HEK293 (cell line): ENCODE results near the gene CCDC136.

Experiments used
- MYNN ChIP-seq: fragments of 450-650 bp; formaldehyde crosslinking; IDR thresholded peaks from 2 replicates; pipeline ENCODE4 v1.5.1; 2016; ENCODE audit warnings: missing biosample characterization, missing genetic modification characterization, borderline replicate concordance
- SP2 ChIP-seq: fragments of 450-650 bp; formaldehyde crosslinking; IDR thresholded peaks from 2 replicates; pipeline ENCODE4 v1.5.1; 2016; ENCODE audit warnings: missing biosample characterization, missing genetic modification characterization
- SP3 ChIP-seq: fragments of 450-650 bp; formaldehyde crosslinking; IDR thresholded peaks from 2 replicates; pipeline ENCODE4 v1.5.1; 2016; ENCODE audit warnings: missing biosample characterization, missing genetic modification characterization
- YY1 ChIP-seq: fragments of 450-650 bp; formaldehyde crosslinking; IDR thresholded peaks from 2 replicates; pipeline ENCODE4 v1.5.1; 2018; ENCODE audit warnings: missing biosample characterization, missing genetic modification characterization
- ZBTB1 ChIP-seq: fragments of 450-650 bp; formaldehyde crosslinking; IDR thresholded peaks from 2 replicates; pipeline ENCODE4 v1.5.1; 2016; ENCODE audit warnings: missing biosample characterization, missing genetic modification characterization
- ZBTB8A ChIP-seq: fragments of 450-650 bp; formaldehyde crosslinking; IDR thresholded peaks from 2 replicates; pipeline ENCODE4 v1.5.1; 2016; ENCODE audit warnings: missing biosample characterization, missing genetic modification characterization
- ZFP37 ChIP-seq: fragments of 450-650 bp; formaldehyde crosslinking; IDR thresholded peaks from 2 replicates; pipeline ENCODE4 v1.5.1; 2016; ENCODE audit warnings: missing biosample characterization, missing genetic modification characterization
- ZNF121 ChIP-seq: fragments of 450-650 bp; formaldehyde crosslinking; IDR thresholded peaks from 2 replicates; pipeline ENCODE4 v1.5.1; 2016; ENCODE audit warnings: missing biosample characterization, missing genetic modification characterization
- ZNF146 ChIP-seq: fragments of 450-650 bp; formaldehyde crosslinking; IDR thresholded peaks from 2 replicates; pipeline ENCODE4 v1.5.1; 2016; ENCODE audit warnings: missing biosample characterization, missing genetic modification characterization
- ZNF174 ChIP-seq: fragments of 450-650 bp; formaldehyde crosslinking; IDR thresholded peaks from 2 replicates; pipeline ENCODE4 v1.5.0; 2017; ENCODE audit warnings: missing biosample characterization, mild to moderate bottlenecking, missing genetic modification characterization
- ZNF184 ChIP-seq: fragments of 450-650 bp; IDR thresholded peaks from 2 replicates; pipeline ENCODE4 v1.5.1; 2018; ENCODE audit warnings: missing biosample characterization, mild to moderate bottlenecking, missing genetic modification characterization
- ZNF335 ChIP-seq: fragments of 450-650 bp; formaldehyde crosslinking; conservative IDR thresholded peaks from 2 replicates; pipeline ENCODE4 v1.5.1; 2016; ENCODE audit warnings: missing biosample characterization, missing genetic modification characterization
- ZNF366 ChIP-seq: fragments of 450-650 bp; formaldehyde crosslinking; conservative IDR thresholded peaks from 2 replicates; pipeline ENCODE4 v1.5.1; 2016; ENCODE audit warnings: missing biosample characterization, missing genetic modification characterization
- ZNF391 ChIP-seq: fragments of 450-650 bp; formaldehyde crosslinking; IDR thresholded peaks from 2 replicates; pipeline ENCODE4 v1.5.1; 2016; ENCODE audit warnings: low read depth, missing biosample characterization, missing genetic modification characterization, borderline replicate concordance
- ZNF555 ChIP-seq: fragments of 450-650 bp; formaldehyde crosslinking; conservative IDR thresholded peaks from 2 replicates; pipeline ENCODE4 v1.5.1; 2017; ENCODE audit warnings: missing biosample characterization, mild to moderate bottlenecking, missing genetic modification characterization, inconsistent platforms
- ZNF600 ChIP-seq: fragments of 450-650 bp; formaldehyde crosslinking; IDR thresholded peaks from 2 replicates; pipeline ENCODE4 v1.5.1; 2016; ENCODE audit warnings: missing biosample characterization, missing genetic modification characterization
- ZNF660 ChIP-seq: fragments of 450-650 bp; IDR thresholded peaks from 2 replicates; pipeline ENCODE4 v1.5.1; 2018; ENCODE audit warnings: missing biosample characterization, mild to moderate bottlenecking, missing genetic modification characterization
- ZNF776 ChIP-seq: fragments of 450-650 bp; formaldehyde crosslinking; IDR thresholded peaks from 2 replicates; pipeline ENCODE4 v1.5.0; 2017; ENCODE audit warnings: missing biosample characterization, missing genetic modification characterization, borderline replicate concordance
- ZSCAN23 ChIP-seq: fragments of 450-650 bp; formaldehyde crosslinking; IDR thresholded peaks from 2 replicates; pipeline ENCODE4 v1.5.1; 2016; ENCODE audit warnings: missing biosample characterization, missing genetic modification characterization
- TF ChIP-seq, protein P1 (sequence below): fragments of 450-650 bp; formaldehyde crosslinking; IDR thresholded peaks from 2 replicates; pipeline ENCODE4 v1.5.1; 2016; ENCODE audit warnings: missing biosample characterization, missing genetic modification characterization
- TF ChIP-seq, protein P2 (sequence below): fragments of 450-650 bp; formaldehyde crosslinking; IDR thresholded peaks from 2 replicates; pipeline ENCODE4 v1.5.1; 2016; ENCODE audit warnings: missing biosample characterization, missing genetic modification characterization
- TF ChIP-seq, protein P3 (sequence below): fragments of 450-650 bp; formaldehyde crosslinking; IDR thresholded peaks from 2 replicates; pipeline ENCODE4 v1.5.1; 2016; ENCODE audit warnings: missing biosample characterization, missing genetic modification characterization
- TF ChIP-seq, protein P4 (sequence below): fragments of 450-650 bp; formaldehyde crosslinking; IDR thresholded peaks from 2 replicates; pipeline ENCODE4 v1.5.1; 2016; ENCODE audit warnings: missing biosample characterization, missing genetic modification characterization
- TF ChIP-seq, protein P5 (sequence below): fragments of 450-650 bp; formaldehyde crosslinking; IDR thresholded peaks from 2 replicates; pipeline ENCODE4 v1.5.1; 2016; ENCODE audit warnings: missing biosample characterization, missing genetic modification characterization
- TF ChIP-seq, protein P6 (sequence below): fragments of 450-650 bp; formaldehyde crosslinking; IDR thresholded peaks from 2 replicates; pipeline ENCODE4 v1.5.1; 2016; ENCODE audit warnings: missing biosample characterization, missing genetic modification characterization, borderline replicate concordance
- TF ChIP-seq, protein P7 (sequence below): fragments of 450-650 bp; formaldehyde crosslinking; IDR thresholded peaks from 2 replicates; pipeline ENCODE4 v1.5.1; 2016; ENCODE audit warnings: missing biosample characterization, missing genetic modification characterization

The CCDC136 gene

DNA sequence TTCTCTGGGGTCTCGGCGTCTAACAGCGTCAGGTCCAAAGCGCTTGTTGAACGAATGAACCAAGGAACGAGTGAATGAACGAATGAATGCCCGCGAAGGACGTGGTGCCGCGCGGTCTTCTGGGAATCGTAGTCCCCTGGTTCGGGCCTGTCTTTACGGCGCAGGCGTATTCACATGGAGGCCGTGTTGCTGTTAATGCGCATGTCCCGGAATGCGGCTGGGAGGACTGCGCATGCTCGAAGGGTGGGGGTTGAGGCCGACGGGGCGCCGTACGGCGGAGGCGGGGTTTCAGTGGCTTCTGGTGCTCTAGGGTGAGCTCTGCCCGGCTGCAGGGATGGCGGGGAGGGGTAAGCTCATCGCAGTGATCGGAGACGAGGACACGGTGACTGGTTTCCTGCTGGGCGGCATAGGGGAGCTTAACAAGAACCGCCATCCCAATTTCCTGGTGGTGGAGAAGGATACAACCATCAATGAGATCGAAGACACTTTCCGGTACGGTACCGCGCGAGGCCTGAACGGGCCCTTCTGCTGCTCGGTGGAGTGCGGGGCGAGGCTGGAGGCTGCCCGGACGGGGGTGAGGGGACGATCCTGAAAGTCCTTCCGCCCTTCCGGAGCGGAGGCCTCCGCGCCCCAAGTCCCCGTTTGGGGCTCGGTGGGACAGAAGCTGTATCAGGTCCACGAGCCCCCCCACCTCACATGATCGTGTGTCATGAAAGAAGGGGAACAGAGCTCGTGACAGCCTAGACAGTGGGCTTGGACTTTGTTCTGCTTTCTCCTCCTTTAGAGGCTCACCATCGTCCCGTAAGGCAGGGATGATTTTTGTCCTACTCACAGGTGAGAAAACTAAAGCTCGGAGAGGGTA is 71.0 kb downstream of the CCDC136 start, which contains the start of gene ATP6V1F (continued):
- no peak for TF ChIP-seq ZNF174 (tag by site-specific recombination)
- TF ChIP-seq ZFP37 (tag by site-specific recombination) = peak; percentile 45; the same call in 1 of the 2 replicates
- TF ChIP-seq ZNF184 (tag by site-specific recombination) = no peak
- TF ChIP-seq, protein P1, sequence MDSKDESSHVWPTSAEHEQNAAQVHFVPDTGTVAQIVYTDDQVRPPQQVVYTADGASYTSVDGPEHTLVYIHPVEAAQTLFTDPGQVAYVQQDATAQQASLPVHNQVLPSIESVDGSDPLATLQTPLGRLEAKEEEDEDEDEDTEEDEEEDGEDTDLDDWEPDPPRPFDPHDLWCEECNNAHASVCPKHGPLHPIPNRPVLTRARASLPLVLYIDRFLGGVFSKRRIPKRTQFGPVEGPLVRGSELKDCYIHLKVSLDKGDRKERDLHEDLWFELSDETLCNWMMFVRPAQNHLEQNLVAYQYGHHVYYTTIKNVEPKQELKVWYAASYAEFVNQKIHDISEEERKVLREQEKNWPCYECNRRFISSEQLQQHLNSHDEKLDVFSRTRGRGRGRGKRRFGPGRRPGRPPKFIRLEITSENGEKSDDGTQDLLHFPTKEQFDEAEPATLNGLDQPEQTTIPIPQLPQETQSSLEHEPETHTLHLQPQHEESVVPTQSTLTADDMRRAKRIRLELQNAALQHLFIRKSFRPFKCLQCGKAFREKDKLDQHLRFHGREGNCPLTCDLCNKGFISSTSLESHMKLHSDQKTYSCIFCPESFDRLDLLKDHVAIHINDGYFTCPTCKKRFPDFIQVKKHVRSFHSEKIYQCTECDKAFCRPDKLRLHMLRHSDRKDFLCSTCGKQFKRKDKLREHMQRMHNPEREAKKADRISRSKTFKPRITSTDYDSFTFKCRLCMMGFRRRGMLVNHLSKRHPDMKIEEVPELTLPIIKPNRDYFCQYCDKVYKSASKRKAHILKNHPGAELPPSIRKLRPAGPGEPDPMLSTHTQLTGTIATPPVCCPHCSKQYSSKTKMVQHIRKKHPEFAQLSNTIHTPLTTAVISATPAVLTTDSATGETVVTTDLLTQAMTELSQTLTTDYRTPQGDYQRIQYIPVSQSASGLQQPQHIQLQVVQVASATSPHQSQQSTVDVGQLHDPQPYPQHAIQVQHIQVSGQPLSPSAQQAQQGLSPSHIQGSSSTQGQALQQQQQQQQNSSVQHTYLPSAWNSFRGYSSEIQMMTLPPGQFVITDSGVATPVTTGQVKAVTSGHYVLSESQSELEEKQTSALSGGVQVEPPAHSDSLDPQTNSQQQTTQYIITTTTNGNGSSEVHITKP (tag by site-specific recombination) = peak; percentile 51
- no peak for TF ChIP-seq ZNF555 (tag by site-specific recombination)
- TF ChIP-seq ZNF335 (tag by site-specific recombination) = peak; percentile 76; the same call in 1 of the 2 replicates
- TF ChIP-seq, protein P2, sequence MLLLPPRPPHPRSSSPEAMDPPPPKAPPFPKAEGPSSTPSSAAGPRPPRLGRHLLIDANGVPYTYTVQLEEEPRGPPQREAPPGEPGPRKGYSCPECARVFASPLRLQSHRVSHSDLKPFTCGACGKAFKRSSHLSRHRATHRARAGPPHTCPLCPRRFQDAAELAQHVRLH (tag by site-specific recombination) = 0 out of 2 replicates have a peak, but pooled peaks have one; percentile 31
- peak; percentile 33; the same call in 1 of the 2 replicates for TF ChIP-seq YY1 (tag by site-specific recombination)
- TF ChIP-seq, protein P3, sequence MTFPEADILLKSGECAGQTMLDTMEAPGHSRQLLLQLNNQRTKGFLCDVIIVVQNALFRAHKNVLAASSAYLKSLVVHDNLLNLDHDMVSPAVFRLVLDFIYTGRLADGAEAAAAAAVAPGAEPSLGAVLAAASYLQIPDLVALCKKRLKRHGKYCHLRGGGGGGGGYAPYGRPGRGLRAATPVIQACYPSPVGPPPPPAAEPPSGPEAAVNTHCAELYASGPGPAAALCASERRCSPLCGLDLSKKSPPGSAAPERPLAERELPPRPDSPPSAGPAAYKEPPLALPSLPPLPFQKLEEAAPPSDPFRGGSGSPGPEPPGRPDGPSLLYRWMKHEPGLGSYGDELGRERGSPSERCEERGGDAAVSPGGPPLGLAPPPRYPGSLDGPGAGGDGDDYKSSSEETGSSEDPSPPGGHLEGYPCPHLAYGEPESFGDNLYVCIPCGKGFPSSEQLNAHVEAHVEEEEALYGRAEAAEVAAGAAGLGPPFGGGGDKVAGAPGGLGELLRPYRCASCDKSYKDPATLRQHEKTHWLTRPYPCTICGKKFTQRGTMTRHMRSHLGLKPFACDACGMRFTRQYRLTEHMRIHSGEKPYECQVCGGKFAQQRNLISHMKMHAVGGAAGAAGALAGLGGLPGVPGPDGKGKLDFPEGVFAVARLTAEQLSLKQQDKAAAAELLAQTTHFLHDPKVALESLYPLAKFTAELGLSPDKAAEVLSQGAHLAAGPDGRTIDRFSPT (tag by site-specific recombination) = peak; percentile 64
- peak; percentile 75 for TF ChIP-seq SP2 (tag by site-specific recombination)
- TF ChIP-seq ZNF660 (tag by site-specific recombination) = no peak; the same call in 1 of the 2 replicates
- TF ChIP-seq, protein P4, sequence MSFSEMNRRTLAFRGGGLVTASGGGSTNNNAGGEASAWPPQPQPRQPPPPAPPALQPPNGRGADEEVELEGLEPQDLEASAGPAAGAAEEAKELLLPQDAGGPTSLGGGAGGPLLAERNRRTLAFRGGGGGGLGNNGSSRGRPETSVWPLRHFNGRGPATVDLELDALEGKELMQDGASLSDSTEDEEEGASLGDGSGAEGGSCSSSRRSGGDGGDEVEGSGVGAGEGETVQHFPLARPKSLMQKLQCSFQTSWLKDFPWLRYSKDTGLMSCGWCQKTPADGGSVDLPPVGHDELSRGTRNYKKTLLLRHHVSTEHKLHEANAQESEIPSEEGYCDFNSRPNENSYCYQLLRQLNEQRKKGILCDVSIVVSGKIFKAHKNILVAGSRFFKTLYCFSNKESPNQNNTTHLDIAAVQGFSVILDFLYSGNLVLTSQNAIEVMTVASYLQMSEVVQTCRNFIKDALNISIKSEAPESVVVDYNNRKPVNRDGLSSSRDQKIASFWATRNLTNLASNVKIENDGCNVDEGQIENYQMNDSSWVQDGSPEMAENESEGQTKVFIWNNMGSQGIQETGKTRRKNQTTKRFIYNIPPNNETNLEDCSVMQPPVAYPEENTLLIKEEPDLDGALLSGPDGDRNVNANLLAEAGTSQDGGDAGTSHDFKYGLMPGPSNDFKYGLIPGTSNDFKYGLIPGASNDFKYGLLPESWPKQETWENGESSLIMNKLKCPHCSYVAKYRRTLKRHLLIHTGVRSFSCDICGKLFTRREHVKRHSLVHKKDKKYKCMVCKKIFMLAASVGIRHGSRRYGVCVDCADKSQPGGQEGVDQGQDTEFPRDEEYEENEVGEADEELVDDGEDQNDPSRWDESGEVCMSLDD (tag by site-specific recombination) = peak; percentile 77
- TF ChIP-seq ZNF121 (tag by site-specific recombination) = no peak
- TF ChIP-seq, protein P5, sequence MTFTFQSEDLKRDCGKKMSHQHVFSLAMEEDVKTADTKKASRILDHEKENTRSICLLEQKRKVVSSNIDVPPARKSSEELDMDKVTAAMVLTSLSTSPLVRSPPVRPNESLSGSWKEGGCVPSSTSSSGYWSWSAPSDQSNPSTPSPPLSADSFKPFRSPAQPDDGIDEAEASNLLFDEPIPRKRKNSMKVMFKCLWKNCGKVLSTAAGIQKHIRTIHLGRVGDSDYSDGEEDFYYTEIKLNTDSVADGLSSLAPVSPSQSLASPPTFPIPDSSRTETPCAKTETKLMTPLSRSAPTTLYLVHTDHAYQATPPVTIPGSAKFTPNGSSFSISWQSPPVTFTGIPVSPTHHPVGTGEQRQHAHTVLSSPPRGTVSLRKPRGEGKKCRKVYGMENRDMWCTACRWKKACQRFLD (tag by site-specific recombination) = no peak
- peak; percentile 41; the same call in 1 of the 2 replicates for TF ChIP-seq ZBTB8A
- no peak for TF ChIP-seq ZNF776 (tag by site-specific recombination)
- TF ChIP-seq, protein P6, sequence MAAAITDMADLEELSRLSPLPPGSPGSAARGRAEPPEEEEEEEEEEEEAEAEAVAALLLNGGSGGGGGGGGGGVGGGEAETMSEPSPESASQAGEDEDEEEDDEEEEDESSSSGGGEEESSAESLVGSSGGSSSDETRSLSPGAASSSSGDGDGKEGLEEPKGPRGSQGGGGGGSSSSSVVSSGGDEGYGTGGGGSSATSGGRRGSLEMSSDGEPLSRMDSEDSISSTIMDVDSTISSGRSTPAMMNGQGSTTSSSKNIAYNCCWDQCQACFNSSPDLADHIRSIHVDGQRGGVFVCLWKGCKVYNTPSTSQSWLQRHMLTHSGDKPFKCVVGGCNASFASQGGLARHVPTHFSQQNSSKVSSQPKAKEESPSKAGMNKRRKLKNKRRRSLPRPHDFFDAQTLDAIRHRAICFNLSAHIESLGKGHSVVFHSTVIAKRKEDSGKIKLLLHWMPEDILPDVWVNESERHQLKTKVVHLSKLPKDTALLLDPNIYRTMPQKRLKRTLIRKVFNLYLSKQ (tag by site-specific recombination) = no peak
- TF ChIP-seq, protein P7, sequence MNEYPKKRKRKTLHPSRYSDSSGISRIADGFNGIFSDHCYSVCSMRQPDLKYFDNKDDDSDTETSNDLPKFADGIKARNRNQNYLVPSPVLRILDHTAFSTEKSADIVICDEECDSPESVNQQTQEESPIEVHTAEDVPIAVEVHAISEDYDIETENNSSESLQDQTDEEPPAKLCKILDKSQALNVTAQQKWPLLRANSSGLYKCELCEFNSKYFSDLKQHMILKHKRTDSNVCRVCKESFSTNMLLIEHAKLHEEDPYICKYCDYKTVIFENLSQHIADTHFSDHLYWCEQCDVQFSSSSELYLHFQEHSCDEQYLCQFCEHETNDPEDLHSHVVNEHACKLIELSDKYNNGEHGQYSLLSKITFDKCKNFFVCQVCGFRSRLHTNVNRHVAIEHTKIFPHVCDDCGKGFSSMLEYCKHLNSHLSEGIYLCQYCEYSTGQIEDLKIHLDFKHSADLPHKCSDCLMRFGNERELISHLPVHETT = no peak; the same call in 1 of the 2 replicates
- TF ChIP-seq MYNN (tag by site-specific recombination) = no peak
- peak; percentile 98 for TF ChIP-seq ZNF366
- no peak for TF ChIP-seq ZSCAN23 (tag by site-specific recombination)
- peak; percentile 93 for TF ChIP-seq ZNF600 (tag by site-specific recombination)
- peak; percentile 82 for TF ChIP-seq SP3 (tag by site-specific recombination)
- TF ChIP-seq ZNF391 = peak; percentile 81; the same call in 1 of the 2 replicates
- TF ChIP-seq ZNF146 (tag by site-specific recombination) = no peak
- TF ChIP-seq ZBTB1 (tag by site-specific recombination) = no peak
